Activated effector memory CD4-positive, alpha-beta T cell treated with Interleukin-2 at 50 U/mL for 16 hours (primary cell): ENCODE data around the gene TRAFD1.

Experiments used
- DNase-seq: peaks from one replicate; pipeline ENCODE4 v3.0.0-alpha.2; 2020

The TRAFD1 gene

DNA sequence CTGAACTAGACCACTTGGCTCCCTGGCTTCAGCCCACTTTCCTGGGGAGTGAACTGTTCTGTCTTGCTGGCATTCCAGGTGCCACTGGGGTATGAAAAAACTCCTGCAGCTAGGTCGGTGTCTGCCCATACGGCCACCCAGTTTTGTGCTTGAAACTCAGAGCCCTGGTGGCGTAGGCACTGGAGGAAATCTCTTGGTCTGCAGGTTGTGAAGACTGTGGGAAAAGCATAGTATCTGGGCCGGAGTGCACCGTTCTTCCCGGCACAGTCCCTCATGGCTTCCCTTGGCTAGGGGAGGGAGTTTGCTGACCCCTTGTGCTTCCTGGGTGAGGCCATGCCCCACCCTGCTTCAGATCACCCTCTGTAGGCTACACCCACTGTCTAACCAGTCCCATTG, 33.8 kb downstream of the TRAFD1 start:
- no peak for DNase-seq

DNA sequence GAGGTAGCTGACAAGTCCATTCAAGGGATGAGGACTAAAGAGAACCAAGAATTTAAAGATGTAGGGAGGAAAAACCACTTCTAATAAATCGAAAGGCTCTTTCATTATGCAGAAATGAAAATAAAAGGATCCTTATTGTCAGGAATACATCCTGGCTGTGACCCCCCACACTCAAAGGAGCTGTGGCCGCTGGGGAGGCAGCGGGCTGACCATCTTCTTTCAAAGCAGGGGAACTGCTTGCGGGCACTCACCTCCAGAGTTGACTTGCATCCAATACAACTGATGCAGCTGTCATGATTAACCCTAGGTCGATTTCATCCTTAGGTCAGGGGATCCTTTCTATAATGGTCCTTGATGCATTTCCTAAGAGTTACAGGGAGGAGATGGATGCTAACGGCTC, 35.3 kb downstream of the TRAFD1 start:
- no peak for DNase-seq

DNA sequence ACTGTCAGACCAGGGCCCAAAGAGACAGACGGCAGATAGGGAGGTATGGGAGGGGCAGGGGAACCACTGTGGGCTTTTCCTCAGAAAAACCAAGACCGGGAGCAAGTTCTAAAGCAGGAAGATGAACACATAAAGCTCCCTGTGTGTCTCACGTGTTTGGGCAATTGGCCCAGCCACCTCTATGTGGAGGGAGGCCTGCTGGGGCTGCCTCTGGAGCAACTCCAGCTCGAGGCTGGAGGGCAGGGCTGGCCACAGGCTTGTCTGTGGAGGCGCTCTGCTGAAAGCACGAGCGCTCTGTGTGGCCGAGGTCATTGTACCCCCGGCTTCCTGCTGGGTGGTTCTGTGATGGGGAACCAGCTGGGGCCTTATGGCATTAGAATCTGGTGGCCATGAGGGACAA, 36.4 kb downstream of the TRAFD1 start:
- no peak for DNase-seq

DNA sequence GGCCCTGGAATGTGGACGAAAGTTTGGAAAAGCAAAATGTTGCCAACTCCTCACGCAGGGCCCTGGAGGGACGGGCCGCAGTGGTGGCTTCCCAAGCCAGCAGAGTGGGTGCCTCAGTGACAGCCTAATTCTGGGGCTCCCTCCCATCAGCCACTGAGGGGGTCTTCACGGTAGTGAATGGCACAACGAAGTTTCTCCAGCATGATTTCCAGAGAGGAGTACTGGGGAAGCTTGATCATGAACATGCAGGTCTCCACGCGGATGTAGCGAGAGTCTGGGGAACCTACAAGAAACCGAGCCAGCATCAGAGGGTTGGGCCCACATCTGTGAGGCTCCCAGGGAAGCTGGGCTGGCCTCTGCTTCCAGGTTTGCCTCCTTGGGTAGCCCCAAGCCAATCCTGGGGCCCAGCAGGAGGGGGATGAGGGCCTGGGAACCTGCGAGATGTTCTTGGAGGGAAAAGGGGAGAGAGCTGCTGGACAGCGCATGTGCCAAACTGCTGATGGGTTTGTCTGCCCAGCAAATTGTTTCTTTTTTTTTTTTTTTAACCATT, 37.0 kb downstream of the TRAFD1 start:
- no peak for DNase-seq

DNA sequence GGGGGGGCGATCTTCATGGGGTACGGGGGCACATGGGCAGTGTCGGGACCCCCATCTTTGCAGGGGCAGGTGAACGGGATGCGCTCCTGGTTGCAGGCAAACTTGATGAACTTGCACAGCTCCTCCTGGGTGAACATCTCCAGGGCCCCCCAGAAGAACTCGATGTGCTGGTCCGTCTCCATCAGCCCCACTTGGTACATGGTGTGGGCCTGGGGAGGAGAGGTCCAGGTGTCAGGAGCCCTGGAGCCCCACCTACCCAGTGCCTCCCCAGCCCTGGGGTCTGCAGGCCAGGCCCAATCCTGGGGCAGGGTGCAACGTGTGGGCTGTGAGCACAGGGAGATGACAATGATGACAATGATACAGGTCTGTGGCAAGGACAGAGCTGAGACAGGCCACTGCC, 37.7 kb downstream of the TRAFD1 start:
- no peak for DNase-seq

DNA sequence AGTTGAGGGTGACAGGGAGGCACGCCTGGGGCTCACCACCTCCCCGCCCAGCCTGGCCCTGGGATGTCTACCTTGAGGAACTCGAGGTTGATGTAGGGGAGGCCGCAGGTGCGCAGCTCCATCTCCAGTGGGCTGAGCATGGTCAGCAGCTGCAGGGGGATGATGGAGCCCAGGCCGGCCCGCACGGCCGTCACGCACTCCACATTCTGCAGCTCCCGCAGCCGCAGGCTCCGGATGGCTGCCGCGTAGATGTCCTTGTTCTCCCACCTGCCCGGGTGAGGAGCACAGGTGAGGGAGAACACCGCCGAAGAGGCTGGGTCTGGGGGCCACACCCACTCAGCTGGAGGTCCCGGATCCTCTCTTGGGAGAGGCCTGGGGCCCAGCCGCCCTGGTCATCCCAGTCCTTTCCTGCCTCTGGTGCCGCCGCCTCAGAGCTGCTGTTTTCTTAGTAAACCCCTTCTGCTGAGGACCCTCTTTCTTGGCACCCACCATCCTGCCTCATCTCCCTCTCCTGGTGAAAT, 38.2 kb downstream of the TRAFD1 start:
- no peak for DNase-seq

DNA sequence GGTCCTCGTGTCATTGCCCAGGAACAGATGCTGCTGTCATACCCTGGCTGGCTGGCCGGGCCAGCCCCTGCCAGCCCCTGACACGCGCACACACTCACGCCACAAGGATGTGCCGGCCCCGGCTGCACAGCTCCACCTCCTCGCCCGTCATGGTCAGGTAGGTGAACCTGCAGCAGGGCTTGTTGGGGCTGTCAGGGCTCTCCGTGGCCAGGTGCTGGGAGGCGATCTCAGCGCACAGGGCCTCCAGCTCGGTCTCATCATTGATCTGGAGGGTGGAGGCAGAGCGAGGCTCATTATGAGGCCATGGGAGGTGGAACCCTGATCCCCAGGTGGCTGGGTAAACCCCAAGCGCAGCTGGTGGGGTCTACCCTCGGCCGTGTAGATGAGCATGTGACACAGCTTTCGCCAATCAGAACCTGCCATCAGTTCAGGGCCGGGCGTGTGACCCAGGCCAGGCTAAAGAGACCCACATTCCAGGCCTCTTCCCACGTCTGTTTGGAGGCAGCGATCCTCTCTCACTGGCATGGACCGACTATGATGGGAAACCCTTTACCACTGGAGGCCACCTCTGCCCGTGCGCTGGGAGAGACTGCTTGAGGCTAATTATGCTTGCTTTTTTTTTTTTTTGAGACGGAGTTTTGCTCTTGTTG, 38.8 kb downstream of the TRAFD1 start:
- DNase-seq: no peak

DNA sequence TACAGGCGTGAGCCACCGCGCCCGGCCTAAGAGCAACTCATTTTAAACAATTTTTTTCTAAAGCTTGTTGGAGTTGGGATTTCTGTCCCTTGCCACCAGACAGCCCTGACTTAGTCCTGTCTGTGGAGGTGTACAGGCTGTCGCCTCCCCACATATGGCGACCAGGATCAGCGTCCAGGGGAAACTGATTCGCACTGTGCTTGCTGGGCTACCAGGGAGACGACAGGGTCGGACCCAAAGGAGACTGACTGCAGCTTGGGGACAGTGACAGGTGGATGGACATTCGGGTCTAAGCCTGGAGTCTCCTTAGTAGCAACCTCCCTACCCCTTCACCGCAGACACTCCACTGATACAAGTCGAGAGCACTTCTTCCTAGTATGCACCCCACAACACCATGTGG, 40.3 kb downstream of the TRAFD1 start:
- DNase-seq: no peak

DNA sequence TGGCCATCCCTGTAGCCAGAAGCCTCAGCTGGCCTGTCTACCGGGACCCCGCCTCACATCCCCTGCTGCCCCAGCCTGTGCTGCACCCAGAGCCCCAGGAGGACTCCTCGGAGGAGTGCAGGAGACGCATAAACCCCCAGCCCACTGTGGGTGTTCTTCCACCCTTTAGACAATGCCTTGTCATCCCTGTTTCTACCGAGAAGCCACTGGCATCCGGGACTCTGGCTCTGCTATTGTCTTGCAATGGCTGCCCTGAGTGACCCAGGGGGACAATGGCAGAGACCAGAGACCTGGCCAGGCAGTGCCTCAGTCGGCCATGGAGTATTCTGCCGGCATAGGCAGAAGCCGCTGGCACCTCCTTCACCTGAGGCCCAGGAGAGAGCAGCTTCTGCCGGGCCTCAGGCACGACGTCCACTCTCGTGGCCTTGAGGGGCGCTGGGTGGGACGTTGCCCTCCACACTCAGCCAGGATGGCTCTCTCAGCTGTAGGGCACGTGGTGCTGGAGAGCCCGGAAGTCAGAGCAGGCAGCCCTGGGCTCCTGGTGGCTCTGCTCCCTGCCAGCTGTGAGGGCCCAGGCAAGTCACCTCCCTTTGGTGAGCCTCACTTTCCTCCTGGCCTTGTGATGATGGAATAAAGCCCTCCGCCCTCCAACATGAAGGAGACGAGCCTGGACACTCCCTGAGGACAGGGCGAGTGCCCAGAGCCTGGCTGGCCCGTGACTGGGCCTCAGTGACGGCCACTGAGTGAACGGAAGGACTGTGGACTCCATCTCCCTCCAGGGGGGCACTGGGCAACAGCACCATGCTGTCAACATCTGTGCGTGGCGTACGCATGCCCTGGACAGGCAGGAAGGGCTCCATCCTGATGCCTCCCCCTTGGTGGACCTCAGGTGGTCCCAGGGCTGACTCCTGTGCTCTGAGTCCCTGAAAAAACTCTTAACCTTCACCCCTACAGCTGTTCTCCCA, 41.0 kb downstream of the TRAFD1 start:
- DNase-seq: no peak

DNA sequence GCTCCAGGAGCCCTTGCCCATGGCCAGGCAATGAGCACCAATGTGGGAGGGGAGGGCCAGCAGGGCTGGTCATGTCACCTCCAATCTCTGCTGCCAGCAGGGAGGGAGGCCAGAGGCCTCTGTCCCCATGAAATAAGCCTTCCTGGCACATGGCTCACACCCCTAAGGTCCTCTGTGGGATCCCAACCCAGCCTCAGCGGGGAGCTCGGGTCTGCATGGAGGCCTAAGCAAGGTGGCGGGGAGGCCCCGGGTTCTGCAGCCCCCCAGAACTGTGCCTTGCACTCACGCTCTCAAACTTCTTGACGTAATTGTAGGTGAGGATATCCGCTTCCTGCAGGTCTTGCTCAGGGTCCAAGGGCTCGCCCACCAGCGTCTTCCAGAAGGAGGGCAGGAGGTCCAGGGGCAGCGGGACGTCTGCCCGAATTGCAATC, 41.7 kb downstream of the TRAFD1 start:
- no peak for DNase-seq

DNA sequence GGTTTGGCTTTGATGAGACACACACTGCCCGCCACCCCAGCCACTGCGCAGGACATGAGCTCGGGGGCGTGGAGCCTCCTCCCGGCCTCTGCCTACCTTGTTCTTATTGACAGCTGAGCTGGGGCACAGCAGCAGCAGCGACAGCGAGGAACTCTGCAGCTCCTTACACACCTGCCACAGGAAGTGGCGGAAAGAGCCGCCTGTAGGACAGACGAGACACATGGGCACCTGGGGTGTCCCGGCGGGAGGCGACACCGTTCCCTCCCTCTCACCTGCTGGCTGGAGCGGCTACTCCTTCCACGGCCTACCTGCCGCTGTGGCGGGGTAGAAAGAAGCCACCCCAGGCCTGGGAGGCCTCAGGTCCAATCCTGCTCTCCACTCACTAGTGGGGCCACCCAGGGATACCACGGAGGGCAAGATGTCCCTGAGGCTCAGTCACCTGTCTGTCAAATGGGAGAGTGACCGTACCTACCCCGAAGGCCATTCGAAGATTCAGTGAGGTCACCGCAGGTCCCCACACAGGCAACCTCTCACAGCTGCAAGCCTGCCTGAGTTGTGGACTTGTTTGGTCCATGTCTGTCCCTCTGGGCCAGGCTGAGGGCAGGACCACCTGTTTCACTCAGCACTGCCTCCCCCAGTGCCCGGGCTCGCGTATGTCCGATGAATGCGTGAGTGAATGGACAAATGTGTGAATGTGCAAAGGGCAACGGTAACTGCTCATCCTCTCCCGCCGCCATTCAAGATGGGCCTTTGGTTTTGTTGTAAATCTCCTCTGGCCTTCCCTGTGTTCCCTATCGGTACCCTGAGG, 42.6 kb downstream of the TRAFD1 start:
- no peak for DNase-seq

DNA sequence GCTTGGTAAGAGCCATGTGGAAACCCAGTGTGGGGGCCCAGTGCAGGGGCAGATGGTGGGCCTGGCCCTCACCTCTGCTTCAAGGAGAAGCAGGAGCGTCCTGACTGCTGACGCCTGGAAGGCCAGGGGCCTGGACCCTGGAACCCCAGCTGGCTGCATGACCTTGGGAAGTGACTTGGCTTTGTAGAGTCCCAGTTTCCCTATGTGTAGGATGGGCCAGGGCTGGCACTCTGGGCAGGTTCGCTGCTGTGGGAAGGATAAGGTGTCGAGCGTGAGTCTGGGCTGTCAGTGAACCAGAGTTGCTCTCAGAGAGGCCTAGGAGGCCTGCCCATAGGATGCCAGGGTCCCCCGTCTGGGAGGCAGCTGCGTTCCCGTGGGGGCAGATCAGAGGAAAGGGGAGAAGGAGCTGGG, 43.2 kb downstream of the TRAFD1 start:
- DNase-seq: no peak

DNA sequence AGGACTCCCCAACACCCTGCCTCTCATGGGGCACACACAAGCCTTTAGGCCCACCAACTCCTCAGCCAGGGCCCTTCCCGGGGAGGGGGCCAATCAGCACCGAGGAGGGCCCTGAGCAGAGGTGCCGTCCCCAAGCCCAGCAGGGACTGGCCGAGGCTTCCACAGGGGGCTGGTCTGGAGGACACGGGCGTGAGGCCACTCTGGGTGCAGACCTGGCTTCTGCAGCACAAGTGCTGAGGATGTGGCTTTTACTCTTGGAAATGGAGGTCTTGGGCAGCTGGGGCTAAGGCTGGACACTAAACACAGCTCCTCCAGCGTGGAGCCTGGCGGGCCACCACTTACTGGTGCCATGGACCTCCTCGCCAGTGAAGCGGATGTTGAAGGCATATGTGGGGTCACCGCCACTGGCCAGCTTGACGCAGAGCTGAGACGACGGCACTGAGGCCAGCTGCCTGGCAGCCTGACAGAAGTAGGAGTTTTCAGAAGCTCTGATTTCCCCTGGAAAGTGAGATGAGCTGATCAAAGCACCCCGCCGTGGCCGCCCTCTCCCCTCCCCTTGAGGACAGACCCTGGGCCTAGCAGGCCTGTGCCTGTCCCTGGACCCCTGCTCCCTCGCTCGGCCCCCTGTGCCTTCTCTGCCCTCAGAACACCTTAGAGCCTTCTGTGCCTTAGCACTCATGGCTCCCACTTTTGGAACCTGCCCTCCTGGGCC, 44.0 kb downstream of the TRAFD1 start:
- no peak for DNase-seq

DNA sequence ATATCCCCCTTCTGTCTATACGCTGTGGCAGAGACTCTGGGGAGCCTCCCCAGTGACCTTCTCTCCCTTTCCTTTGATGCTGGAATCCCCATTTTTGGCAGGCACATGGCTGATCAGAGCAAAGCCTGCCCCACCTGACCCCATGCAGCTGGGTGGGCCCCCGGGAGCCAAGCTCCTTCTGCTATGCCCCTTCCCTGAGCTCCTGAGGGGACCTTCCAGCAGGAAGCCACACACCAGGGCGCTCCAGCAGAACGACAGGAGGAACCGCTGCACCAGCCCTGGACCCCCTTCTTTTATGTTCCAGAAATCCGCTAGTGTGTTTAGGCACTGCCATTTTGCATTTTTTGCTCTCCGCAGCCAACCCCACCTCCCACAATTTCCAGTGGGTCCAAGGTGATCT, 44.6 kb downstream of the TRAFD1 start:
- no peak for DNase-seq

DNA sequence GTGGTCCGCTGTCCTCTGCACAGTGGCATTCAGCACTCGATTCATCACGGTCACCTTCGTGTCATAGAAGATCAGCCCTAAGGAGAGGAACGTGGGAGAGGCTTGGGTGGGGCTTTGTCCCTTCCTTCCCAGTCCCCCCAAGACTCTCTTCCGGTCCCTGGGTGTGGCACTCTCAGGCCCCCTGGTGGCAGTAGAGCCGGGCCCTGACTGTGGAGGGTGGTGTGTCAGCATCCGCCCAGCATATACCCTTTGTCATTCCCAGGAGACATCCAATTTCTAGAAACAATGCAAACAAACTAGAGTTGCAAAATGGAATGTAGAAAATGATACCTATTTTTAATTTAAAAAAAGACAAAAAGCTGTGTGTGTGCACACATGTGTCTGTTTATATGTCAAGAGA, 45.0 kb downstream of the TRAFD1 start:
- no peak for DNase-seq

DNA sequence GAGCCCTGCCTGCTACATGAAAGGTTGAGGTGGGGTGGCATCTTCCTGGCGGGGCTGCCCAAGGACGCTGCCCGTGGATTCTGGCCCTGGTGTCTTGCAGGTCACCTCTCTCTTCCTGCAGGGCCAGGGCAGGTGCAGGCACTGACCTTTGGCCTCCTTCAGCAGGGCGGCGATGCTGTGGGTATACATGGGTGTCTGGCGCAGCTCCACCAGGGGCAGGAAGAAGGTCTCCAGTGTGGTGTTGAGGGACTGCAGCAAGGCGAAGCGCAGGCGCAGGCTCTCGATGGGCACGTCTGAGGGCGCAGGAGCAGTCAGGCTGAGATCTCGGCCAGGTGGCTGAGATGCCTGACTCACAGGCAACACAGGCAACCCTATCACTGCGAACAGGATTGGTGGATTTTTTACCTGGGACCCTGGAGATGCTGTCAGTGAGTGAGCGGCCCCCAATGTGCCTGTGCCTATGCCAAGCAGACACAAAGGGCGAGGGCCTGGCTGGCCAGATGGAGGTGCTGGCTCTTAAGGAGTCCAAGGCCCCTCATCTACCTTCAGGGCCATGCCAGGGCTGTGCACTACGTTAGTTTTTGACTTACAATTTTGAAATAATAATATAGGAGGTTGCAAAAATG, 45.7 kb downstream of the TRAFD1 start:
- DNase-seq: no peak

DNA sequence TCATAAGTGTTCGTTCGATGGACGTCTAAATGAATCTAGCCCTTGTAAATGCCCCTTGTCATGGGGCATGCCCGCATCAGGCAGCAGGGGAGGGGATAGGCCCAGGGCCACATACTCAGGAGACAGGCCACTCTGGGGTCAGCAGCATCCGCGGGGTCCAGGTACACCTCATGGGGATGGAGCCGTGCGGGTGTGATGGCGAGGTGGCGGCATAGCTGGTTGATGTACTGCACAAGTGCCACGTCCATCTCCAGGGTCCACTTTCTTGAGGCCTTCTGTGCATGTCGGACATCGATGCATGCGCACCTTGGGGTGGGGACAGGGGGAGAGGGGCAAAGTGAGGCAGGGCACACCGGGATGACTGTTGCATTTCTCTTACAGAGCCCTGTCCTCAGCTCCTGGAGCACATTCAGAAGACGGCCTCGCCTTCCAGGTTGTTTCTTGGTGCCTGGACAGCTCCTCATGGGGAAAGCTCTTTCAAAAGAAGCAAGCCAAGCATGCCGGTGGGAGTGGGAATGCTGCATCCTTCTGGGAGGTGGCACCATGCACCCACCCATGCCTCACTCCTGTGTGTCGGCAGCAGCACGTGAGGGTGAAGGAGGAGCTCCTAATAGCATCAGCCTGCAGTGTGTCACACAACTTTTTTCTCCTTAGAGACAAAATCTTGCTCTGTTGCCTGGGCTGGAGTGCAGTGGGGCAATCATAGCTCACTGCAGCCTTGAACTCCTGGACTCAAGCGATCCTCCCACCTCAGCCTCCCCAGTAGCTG, 47.4 kb downstream of the TRAFD1 start:
- no peak for DNase-seq

DNA sequence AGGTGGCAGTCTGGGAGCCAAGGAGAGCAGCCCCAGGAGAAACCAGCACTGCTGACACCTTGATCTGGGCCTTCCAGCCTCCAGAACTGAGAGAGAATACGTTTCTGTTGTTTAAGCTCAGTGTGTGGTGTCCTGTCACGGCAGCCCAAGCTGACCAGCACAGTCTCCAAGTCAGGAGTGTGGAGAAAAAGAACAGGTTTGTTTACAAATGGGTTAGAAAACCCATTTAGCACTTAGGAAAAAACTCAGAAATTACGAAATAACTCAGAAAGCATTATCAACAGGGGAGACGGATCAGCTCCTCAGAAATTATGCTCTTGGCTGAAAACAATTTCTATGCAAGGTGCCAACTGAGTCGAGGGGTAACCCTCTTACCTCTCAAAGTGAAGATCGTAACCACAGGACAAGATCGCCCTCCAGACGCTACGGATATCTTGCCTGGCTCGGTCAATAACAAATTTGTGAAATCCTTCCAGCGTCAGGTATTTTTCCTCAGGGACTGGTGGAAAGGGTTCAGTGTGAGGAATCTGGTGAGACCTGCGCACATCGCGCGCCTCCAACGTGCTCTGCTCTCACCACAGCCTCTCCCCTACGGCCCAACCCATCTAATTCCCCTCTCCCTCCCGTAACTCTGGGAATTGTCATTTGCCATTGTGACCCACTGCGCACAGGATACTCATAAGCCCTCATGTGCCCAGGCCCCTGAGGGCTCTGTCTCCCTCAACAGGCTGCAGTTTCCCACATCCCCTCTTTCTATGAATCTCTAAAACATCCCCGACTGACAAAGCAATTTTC, 50.2 kb downstream of the TRAFD1 start:
- DNase-seq: no peak

DNA sequence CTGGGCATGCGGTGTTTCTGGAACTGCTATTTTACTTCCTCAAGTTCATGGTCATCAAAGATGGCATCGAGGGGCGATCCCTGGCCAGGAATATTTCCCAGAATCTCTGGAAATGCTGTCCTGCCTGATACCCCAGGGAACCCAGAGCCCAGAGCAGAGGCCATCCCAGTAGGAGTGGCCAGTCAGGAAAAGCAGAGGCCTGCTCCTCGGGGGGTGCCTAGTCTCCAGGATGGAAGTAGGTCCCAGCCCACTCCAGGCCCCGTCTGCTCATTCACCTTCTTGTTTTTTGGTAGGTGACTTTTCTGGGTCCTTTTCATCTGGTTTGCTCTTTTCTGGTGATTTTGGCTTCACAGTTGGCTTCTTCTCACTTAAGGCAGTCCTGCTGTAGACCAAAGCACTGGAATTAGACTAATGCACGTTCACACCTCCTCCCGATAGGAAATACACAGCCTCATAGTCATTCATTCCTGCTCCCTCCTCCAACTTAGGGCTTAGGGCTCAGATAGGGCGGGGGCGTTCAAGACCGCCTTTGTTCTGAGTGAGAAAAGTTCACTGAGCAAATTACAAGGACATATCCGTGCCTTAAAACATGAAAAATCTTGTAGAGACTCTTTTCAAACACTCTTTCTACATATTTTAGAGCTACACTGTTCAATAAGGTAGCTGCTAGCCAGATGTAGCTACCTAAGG, 51.1 kb downstream of the TRAFD1 start:
- DNase-seq: no peak

DNA sequence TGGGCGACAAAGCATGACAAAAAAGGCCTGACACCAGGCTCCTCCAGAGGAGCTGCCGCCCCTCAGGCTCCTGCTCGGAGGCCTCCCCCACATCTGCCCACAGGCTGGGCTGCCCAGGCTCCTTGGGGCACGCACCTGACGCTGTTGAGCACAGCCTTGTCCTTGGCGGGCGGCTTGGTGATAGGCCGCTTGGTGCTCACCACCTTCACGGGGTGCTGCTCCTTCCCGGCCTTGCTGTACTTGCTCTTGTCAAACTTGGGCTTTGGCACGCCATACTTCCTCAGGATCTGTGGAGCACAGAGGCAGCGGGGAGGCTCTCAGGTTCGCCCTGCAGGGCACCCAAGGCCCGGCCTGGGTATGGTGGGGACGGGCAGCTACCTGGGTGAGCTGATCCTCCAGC, 53.4 kb downstream of the TRAFD1 start:
- DNase-seq: no peak
